ENCODE measurements around the gene SORL1-AS1.

SORL1-AS1 gene

GRCh38 chr11:121473064-121473777 is 20.5 kb upstream of the SORL1-AS1 start:
- dilution Hi-C loops (cut with MboI; ENCODE audit: extremely low pct_ligation_motif_present, low sequenced_read_pairs) = no loop called here
- Histone ChIP-seq H3K27me3 (ENCODE audit: control insufficient read depth in 2 of 2, insufficient read depth in 2 of 2, low read length in 2 of 2) (peaks cover 0 to 3% of the 10 kb centered on the region in 2 experiments), H3K9ac (replicated peaks; ENCODE audit: extremely low read depth, insufficient read depth, low read length) (no peak overlapping the region), H3K36me3 (ENCODE audit: control insufficient read depth in 2 of 2, extremely low read depth in 1 of 2, insufficient read depth in 2 of 2, low read length in 2 of 2) (no peaks in the 10 kb centered on the region), H3K9me1 (replicated peaks; ENCODE audit: control insufficient read depth, extremely low read depth, insufficient read depth, low read length) (no peaks in the 10 kb centered on the region), H3K9me3 (replicated peaks; ENCODE audit: control insufficient read depth, insufficient read depth, low read length) (no peaks in the 10 kb centered on the region), H3K4me3 (replicated peaks in 1 of 3; ENCODE audit: insufficient read depth in 1 of 3, low read depth in 1 of 3, low read length in 3 of 3) (no peak overlapping the region), H2AFZ (ENCODE audit: low read depth, low read length) (no peak overlapping the region), H3K4me2 (ENCODE audit: insufficient read depth, low read length) (no peak overlapping the region), H3K4me1 (ENCODE audit: control insufficient read depth, extremely low read depth, insufficient read depth, low read length) (no peaks in the 10 kb centered on the region), H4K20me1 (replicated peaks; ENCODE audit: control insufficient read depth, extremely low read depth, insufficient read depth, low read length) (no peaks in the 10 kb centered on the region), H3K79me2 (ENCODE audit: control insufficient read depth, insufficient read depth, low read length) (no peaks in the 10 kb centered on the region), H3K27ac (ENCODE audit: insufficient read depth, low read depth, low read length) (no peak overlapping the region)
- intact Hi-C loops (cut with micrococcal nuclease) = no loop called here
- CTCF ChIA-PET = no interaction called here
- no peak for TF ChIP-seq GATA2 (IDR thresholded peaks at IDR 0.05; ENCODE audit: insufficient read depth, insufficient read length, low read depth, low read length)
- TF ChIP-seq POLR2A (IDR thresholded peaks at IDR 0.05; ENCODE audit: low read depth, low read length) = no peak
- no peak for TF ChIP-seq JUN (IDR thresholded peaks at IDR 0.05; ENCODE audit: borderline replicate concordance, insufficient read depth, insufficient read length, low read depth)
- TF ChIP-seq EZH2 (IDR thresholded peaks at IDR 0.05; ENCODE audit: borderline replicate concordance, low read depth, low read length, severe bottlenecking) = no peak
- no peak for TF ChIP-seq POLR2AphosphoS5 (IDR thresholded peaks at IDR 0.05; ENCODE audit: insufficient read depth, low read depth, low read length)
- FAIRE-seq = no peak
- POLR2A ChIA-PET = no interaction called here
- no TSS peak for BruUV-seq (replicated peaks)
- no peak for DNase-seq (ENCODE audit: low read depth, low spot score)

GRCh38 chr11:121472312-121472711 is 19.5 kb upstream of the SORL1-AS1 start:
- Histone ChIP-seq H3K9me1 (replicated peaks; ENCODE audit: control insufficient read depth, extremely low read depth, insufficient read depth, low read length) (no peaks in the 10 kb centered on the region), H3K27ac (ENCODE audit: insufficient read depth, low read depth, low read length) (no peak overlapping the region), H3K9ac (replicated peaks; ENCODE audit: extremely low read depth, insufficient read depth, low read length) (no peak overlapping the region), H3K4me2 (ENCODE audit: insufficient read depth, low read length) (no peak overlapping the region), H3K9me3 (replicated peaks; ENCODE audit: control insufficient read depth, insufficient read depth, low read length) (no peaks in the 10 kb centered on the region), H3K79me2 (ENCODE audit: control insufficient read depth, insufficient read depth, low read length) (no peaks in the 10 kb centered on the region), H3K4me1 (ENCODE audit: control insufficient read depth, extremely low read depth, insufficient read depth, low read length) (peaks cover under 1% of the 10 kb centered on the region), H4K20me1 (replicated peaks; ENCODE audit: control insufficient read depth, extremely low read depth, insufficient read depth, low read length) (no peaks in the 10 kb centered on the region), H2AFZ (ENCODE audit: low read depth, low read length) (no peak overlapping the region), H3K27me3 (ENCODE audit: control insufficient read depth in 2 of 2, insufficient read depth in 2 of 2, low read length in 2 of 2) (peaks cover 0 to 3% of the 10 kb centered on the region in 2 experiments), H3K4me3 (replicated peaks in 1 of 3; ENCODE audit: insufficient read depth in 1 of 3, low read depth in 1 of 3, low read length in 3 of 3) (no peak overlapping the region), H3K36me3 (ENCODE audit: control insufficient read depth in 2 of 2, extremely low read depth in 1 of 2, insufficient read depth in 2 of 2, low read length in 2 of 2) (no peaks in the 10 kb centered on the region)
- dilution Hi-C loops (cut with MboI; ENCODE audit: extremely low pct_ligation_motif_present, low sequenced_read_pairs) = no loop called here
- no peak for DNase-seq (ENCODE audit: low read depth, low spot score)
- ChIA-PET POLR2A (no interaction called here), CTCF (no interaction called here)
- intact Hi-C loops (cut with micrococcal nuclease) = no loop called here
- BruUV-seq (replicated peaks) = no TSS peak
- no peak for FAIRE-seq
- TF ChIP-seq MYC (IDR thresholded peaks at IDR 0.05; ENCODE audit: low read depth, low read length) = no peak
- TF ChIP-seq POLR2A (IDR thresholded peaks at IDR 0.05; ENCODE audit: low read depth, low read length) = no peak
- no peak for TF ChIP-seq CTCF (IDR thresholded peaks at IDR 0.05; ENCODE audit: extremely low read depth in 1 of 2, insufficient read depth in 1 of 2, low read depth in 1 of 2, low read length in 2 of 2)
- TF ChIP-seq POLR2AphosphoS5 (IDR thresholded peaks at IDR 0.05; ENCODE audit: insufficient read depth, low read depth, low read length) = no peak
- TF ChIP-seq FOS (IDR thresholded peaks at IDR 0.05; ENCODE audit: borderline replicate concordance, insufficient read depth, low read length) = no peak
- no peak for TF ChIP-seq MAX (IDR thresholded peaks at IDR 0.05; ENCODE audit: insufficient read depth, insufficient read length)
- no peak for TF ChIP-seq EZH2 (IDR thresholded peaks at IDR 0.05; ENCODE audit: borderline replicate concordance, low read depth, low read length, severe bottlenecking)
- TF ChIP-seq JUN (IDR thresholded peaks at IDR 0.05; ENCODE audit: borderline replicate concordance, insufficient read depth, insufficient read length, low read depth) = no peak
- no peak for TF ChIP-seq GATA2 (IDR thresholded peaks at IDR 0.05; ENCODE audit: insufficient read depth, insufficient read length, low read depth, low read length)
